Skin of body (tissue), 3 donors: ENCODE measurements around the gene SLC23A2. TPM values are rescaled to one million over a fixed set of nuclear protein-coding genes. Genes with fewer than 3 reads are reported as not detected.

Experiments
- DNase-seq: peaks from one replicate; lab custom pipeline; 2025; lab: John Stamatoyannopoulos, UW
- small RNA-seq: library from RNA; depleted of rRNA; stranded (forward); fragments of <200 nt; gene quantifications from one replicate; pipeline ENCODE3, GENCODE V24; 2014; ENCODE audit warnings: low replicate concordance
- total RNA-seq: library from RNA; depleted of rRNA; stranded (reverse); fragments of >200 nt; gene quantifications from one replicate; pipeline ENCODE4 v1.2.3, GENCODE V29; 2014

SLC23A2 gene
- total RNA-seq, 1 donor from 2014 or later: 13.4 TPM

DNA sequence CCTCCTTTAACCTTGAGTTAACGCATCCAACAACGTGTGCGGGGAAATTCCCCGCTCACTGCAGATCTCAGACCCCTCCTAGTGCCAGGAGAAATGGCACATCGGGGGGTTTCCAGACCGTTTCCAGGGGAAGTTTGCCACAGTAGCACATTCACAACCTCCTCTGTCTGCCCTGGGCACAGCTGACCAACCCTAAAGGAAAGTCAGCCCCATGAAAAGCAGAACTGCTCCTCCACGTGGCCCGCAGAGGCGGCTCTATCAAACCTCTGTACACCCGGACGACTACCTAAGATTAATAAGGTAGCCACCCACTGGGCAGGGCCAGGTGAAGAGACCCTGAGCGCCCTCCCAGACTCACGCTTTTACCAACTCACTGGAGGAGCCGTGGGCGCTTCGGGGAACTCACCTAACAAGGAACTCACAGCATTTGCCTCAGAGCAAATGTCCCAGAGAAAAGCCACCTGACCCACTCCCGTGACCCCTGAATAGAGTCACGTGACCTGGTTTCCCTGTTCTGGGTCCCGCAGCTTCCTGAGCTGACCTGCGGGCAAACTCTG, 186.5 kb downstream of the SLC23A2 start:
- no peak for DNase-seq

DNA sequence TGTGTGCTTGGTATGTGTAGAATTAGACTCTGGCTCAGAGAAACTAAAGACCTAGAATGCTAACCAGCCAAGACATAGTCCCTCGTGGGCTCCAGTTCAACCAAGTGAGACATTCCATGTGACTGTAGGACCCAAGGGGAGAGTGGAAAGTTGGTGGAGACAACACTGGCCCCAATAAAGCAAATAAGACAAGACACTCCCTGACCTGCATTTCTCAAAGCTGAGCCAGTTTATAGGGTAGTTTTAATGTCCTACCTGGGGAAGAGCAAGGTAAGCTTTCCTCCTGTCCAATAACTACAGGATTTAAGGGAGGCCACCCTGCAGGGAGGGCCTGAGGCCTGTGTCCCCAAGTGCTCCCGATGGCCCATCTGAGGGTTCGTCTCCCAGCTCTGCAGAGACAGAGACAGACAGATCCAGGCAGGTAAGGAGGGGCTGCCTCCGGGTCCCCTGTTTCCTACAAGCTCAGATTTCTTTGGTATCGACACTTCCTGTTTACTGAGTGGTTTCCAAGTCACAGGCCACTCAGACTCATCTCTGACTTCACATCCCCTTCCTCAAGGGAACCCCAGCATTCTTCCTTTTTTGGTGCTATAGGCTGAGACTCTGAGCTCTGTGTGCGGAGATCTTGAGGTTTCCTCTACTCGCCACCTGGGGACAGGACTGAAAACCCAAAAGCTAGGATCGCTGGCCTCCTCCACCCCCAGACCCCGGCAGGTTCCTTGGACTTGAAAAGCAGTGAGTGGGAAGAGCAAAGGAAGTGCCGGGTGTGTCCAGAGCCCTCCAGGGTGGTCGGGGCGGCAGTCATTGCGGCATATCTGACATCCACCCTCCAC, 187.2 kb downstream of the SLC23A2 start:
- DNase-seq: peak; percentile 59

DNA sequence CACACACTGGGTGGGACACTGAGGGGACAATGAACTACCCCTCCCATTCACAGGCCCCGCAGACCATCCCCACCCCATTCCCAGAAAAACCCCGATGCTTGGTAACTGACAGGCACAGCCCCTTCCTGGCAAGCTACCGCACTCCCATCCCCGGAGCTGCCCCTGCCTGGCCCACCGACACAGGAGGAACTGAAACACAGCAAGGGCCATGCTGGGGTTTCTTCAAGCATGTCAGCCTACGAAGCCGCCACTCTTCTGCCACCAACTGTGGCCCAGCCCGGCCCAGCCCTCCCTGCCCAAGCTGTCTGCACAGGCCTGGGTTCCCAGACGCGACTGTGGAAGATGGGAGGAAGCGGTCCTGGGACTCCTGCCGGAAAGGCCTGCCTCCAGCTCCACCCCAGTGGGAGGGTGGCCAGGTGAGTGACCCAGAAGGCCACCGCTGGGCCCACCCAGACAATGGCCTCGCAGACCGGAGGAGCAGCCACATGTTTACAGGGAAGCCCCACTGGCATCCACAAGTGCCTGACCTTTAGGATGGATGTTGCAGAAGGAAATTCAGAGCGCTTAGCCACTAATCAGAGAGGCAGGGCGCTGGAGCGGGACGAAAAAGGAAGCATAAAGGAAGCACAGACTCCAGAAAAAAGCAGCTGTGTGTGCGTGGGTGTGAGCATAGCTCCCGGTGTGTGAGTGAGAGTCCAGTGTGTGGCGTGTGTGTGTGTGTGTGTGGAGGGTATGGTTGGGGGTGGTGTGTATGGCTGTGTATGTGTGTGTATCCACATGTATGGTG, 188.0 kb downstream of the SLC23A2 start:
- DNase-seq: no peak

DNA sequence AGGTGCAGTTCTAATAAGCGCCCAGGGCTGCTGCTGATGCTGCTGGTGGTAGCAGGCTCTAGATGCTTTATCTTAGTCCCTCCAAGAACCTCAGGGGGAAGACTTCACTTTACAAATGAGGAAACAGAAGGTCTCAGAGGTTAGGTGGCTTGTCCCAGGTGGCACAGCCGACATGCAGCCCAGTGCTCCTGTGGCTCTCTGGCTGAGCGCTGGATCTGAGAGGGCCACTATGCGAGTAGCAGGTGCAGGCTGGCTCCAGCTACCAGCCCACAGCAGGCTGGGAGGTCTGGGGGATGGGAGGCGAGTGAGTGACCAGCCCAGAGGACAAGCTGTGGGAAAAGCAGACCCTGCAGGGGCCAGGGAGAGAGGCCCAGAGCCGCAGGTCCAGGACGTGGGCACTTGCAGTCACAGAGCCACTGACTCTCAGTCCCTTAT, 188.7 kb downstream of the SLC23A2 start:
- no peak for DNase-seq

DNA sequence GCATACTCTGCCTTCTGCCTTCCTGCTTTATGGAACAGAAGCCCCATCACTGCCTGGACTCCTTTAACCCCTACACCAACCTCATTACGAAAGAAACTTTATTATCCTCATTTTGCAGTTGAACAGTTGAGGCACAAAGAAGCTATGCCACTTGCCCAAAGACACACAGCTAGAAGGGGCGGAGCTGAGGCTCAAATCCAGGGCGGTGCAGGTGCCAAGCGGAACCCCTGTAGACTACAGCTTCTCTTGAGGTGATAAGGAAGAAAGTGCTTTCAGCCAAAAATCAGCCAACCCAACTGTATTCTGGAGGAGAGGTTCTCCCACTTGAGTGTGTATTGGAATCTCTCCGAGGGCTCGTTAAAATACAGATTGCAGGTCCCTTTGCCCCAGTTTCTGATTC, 189.1 kb downstream of the SLC23A2 start:
- no peak for DNase-seq

DNA sequence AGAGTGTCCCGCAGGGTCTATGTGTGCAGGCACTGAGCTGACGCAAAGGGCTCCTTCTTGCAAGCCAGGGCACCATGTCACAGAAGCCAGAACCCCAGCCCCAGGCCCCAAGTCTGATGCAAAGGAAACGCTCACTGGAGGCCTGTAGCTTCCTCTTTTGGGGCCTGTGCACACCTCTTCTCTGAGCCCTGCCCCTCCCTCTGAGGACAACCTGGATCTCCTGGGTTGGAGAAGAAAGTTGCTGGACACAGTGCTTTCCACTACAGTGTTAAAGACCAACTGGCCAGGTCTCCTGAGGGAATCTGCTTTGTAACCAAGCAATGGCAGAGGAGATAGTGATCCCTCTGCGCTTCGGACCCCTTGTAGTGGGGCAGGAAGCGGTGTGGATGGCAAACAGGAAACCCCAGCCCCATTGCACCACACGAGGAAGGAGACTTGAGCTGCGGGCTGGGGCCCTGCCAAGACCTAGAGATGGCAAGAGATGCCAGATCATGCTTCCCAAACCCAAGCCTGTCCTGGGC, 189.6 kb downstream of the SLC23A2 start:
- DNase-seq: no peak

DNA sequence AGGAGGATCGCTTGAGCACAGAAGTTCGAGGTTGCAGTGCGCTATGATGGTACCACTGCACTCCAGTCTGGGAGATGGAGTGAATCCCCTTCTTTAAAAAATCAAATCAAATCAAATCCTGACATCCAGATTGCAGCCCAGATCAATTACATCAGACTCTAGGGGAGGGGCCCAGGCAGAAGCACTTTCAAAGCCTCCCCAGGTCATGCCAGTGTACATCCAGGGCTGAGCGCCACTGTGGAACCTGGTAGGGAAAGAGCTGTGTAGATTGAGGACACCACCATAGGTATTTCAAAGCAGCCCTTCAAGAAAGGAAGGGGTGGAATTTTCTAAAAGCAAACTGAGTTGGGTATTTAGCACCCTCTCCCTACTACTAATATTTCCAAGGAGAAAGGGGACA, 190.1 kb downstream of the SLC23A2 start:
- no peak for DNase-seq

DNA sequence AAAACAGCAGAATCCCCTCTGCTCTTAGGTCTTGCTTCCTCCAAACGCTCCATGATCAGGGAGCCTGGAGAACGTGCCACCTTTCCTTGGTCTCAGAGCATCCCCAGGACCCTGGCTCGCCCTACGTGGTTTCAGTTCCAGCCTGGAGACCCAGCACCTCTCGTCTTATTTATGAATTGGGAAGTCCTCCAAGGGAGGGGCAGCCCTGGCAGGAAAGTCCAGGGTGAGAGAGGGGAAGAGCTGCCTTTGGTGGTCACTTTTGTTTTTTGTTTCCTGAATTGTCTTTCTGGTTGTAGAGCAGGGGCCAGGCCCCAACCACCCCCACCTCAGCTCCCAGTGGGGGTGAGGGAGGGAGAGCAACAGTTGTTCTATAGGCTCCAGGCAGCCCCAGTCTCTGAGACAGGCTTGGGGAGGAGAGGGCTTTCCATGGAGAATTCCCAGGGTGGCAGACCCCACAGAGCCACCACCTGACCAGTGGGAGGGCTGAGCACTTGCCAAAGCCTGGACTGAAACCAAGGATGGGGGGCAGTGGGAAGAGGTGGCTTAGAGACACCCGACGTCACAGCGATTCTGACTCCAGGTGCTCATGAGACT, 190.8 kb downstream of the SLC23A2 start:
- no peak for DNase-seq

DNA sequence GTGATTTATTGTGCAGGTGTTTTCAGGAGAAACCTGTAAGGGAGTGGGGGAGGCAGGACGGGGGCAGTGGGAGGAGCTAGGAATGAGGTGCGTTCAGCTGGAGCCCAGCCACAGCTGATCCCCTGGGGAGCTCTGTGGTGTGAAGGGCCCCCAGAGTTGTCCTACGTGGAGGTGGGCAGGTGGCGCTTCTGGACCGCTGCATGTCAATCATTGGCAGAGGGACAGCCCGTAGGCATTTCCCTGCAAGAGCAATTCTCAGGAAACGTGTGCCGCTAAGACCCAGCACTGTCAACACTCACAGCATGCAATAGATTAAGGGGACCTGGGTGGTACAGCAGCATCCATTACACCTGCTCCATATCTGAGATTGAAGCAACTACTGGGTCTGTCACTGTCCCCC, 191.6 kb downstream of the SLC23A2 start:
- DNase-seq: no peak

DNA sequence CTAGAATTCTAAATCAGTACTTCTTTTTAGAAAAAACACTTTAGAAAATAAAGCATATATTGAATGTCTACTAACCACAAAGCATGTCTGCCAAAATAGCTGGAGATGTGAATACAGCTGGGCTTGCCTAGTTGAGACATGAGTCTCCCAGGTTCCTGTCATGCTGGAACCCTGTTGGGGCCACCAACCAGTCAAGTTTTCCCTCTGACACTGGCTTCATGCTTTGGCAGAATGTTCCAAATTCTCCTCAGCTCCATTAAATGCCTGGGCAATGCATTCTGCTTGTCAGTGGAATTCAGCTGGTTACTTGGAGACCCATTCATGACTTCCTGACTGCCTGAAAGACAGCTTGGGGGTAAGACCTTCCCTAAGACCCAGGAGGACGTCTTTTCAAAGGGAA, 192.4 kb downstream of the SLC23A2 start:
- no peak for DNase-seq

DNA sequence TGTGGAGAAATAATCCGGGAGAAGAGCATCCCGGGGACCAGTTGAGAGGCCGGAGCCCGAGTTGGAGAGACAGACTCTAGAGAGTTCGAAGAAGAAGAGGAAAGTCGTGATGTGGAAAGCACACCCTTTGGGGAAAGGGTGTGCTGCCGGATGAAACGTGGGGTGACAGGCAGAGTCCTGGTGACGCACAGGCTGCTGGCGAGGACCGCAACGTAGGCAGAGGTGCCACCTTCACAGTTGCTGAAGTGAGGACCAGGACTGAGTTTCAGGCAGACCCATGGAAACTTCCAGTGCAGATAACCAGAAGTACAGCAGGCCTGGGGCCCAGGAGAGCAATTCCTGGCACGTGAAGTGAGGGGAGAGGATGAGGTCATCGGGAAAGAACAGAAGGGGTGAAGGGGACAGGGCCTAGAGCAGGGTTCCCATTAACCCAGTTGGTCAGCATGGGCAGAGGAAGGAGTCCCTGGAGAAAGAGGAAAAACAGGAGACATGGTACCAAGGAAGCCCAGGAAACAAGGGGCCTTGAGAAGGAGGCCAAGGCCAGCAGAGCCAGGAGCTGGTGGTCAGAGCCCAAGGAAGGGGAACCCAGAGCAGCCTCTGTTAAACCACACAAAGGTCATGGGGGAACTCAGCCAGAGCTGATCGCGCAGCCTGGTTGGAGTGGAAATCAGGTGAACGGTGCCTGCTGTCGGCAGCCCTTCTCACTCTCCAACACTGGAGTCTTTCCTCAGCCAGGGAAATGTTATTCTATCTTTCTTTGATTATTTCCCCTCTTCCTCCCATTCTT, 195.5 kb downstream of the SLC23A2 start:
- DNase-seq: no peak

DNA sequence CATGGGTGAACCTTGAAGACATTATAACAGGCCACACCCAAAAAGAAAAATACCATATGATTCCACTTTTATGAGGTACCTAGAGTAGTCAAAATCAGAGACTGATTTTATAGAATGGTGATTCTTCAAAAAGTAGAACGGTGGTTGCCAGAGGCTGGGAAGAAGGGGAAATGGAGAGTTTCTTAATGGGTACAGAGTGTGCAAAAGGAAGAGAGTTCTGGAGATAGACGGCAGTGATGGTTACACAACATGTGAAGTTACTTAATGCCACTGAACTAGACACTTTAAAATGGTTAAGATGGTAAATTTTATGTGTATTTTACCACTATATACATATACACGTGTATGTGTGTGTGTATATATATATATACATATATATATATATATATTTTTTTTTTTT, 198.8 kb downstream of the SLC23A2 start:
- DNase-seq: no peak

Small RNA genes lying within 50 kb of the gene (small RNA-seq; reads per million reads assigned to genes)
- not detected for gene AL121890.1
- gene RF00322: not detected

Other genes starting within 250 kb of the SLC23A2 start
- 40.6 TPM for gene RASSF2, start 177.9 kb downstream of the SLC23A2 start, total RNA-seq
- gene TMEM230, start 111.6 kb upstream of the SLC23A2 start, total RNA-seq: 71.5 TPM
- gene PCNA, start 118.4 kb upstream of the SLC23A2 start, total RNA-seq: 56.2 TPM
- gene CDS2, start 125.5 kb upstream of the SLC23A2 start, total RNA-seq: 20.6 TPM